Panc1 (cell line): ENCODE data around the gene MIPOL1. TPM values are rescaled to one million over a fixed set of nuclear protein-coding genes. Genes with fewer than 3 reads are reported as not detected.

ENCODE experiments used
- ATAC-seq: fragments of 200-7000 bp; cut with Tn5 transposase; 2 replicates; pipeline ENCODE4 v1.9.1; 2020; ENCODE audit warnings: mild to moderate bottlenecking, moderate library complexity
- BruUV-seq: library from RNA; stranded (reverse); fragments of 400-500 nt; replicated peaks from 2 replicates; lab custom pipeline; 2021; lab: Mats Ljungman, UMichigan
- CTCF ChIA-PET: fragments of 300-600 bp; sonication (Branson Sonifier 250); formaldehyde crosslinking; loops from one replicate; lab custom pipeline; 2022; ENCODE audit warnings: antibody characterized with exemption; lab: Charles Lee
- POLR2A ChIA-PET: fragments of 300-600 bp; sonication (Branson Sonifier 250); formaldehyde crosslinking; loops from one replicate; lab custom pipeline; 2022; ENCODE audit warnings: antibody characterized with exemption; lab: Charles Lee
- DNase-seq: peaks from one replicate; pipeline ENCODE4 v3.0.0-alpha.2; 2010; ENCODE audit warnings: low read depth, low spot score
- H3K27ac ChIP-seq: 2 replicates; pipeline ENCODE4 v1.5.1; 2011; ENCODE audit warnings: mild to moderate bottlenecking, low read length, inconsistent platforms
- H3K27me3 ChIP-seq: fragments of 200-500 bp; sonication (Bioruptor generic); 2 replicates; pipeline ENCODE4 v1.6.0; 2014; ENCODE audit warnings: low read length, inconsistent platforms; ENCODE audit not compliant: control insufficient read depth, insufficient read depth
- H3K36me3 ChIP-seq: fragments of 200-500 bp; sonication (Bioruptor generic); 2 replicates; pipeline ENCODE4 v1.5.1; 2014; ENCODE audit warnings: inconsistent platforms, mild to moderate bottlenecking, low read length, moderate library complexity; ENCODE audit not compliant: control insufficient read depth, insufficient read depth
- H3K4me1 ChIP-seq: 2 replicates; pipeline ENCODE4 v1.5.1; 2011; ENCODE audit warnings: inconsistent platforms, mild to moderate bottlenecking, low read length, moderate library complexity; ENCODE audit not compliant: control insufficient read depth, insufficient read depth
- H3K4me3 ChIP-seq, 2 experiments: 2 replicates each; pipeline ENCODE4 v1.5.1; 2011 to 2012; ENCODE audit warnings: low read depth in 2 of 2, low read length in 2 of 2, mild to moderate bottlenecking in 2 of 2, inconsistent platforms in 1 of 2, moderate library complexity in 1 of 2
- H3K9me3 ChIP-seq: fragments of 200-500 bp; sonication (Bioruptor generic); 2 replicates; pipeline ENCODE4 v1.5.1; 2014; ENCODE audit warnings: low read depth, mild to moderate bottlenecking, inconsistent platforms, low read length, moderate library complexity; ENCODE audit not compliant: control insufficient read depth, insufficient read depth
- POLR2AphosphoS5 ChIP-seq: IDR thresholded peaks from 2 replicates; pipeline ENCODE4 v1.6.1; 2012; ENCODE audit warnings: mild to moderate bottlenecking, low read depth, low read length, moderate library complexity
- REST ChIP-seq, 2 experiments: IDR thresholded peaks; 2 replicates each; pipeline ENCODE4 v1.6.1; 2011 to 2012; ENCODE audit warnings: low read depth in 2 of 2, control low read depth in 1 of 2, low read length in 1 of 2, mild to moderate bottlenecking in 1 of 2, moderate library complexity in 1 of 2; ENCODE audit not compliant: insufficient read depth in 1 of 2
- SIN3A ChIP-seq: IDR thresholded peaks from 2 replicates; pipeline ENCODE4 v1.6.1; 2012; ENCODE audit warnings: low read depth, mild to moderate bottlenecking, low read length, moderate library complexity, borderline replicate concordance; ENCODE audit not compliant: insufficient read depth
- TCF7L2 ChIP-seq: IDR thresholded peaks from 2 replicates; pipeline ENCODE4 v1.6.1; 2011; ENCODE audit warnings: mild to moderate bottlenecking, low read depth, low read length, inconsistent platforms
- in situ Hi-C: cut with HindIII; loops from 2 replicates; pipeline ENCODE4 v1.10.0; 2016; ENCODE audit warnings: low sequenced_read_pairs, low pct_unique_long_range_greater_than_20kb
- intact Hi-C: fragments of 100-400 bp; cut with micrococcal nuclease; formaldehyde crosslinking; loops from one replicate; pipeline ENCODE4 v1.10.0; 2022; ENCODE audit not compliant: unreplicated experiment
- total RNA-seq: library from RNA; stranded (reverse); gene quantifications from one replicate; pipeline ENCODE4 v1.2.1, GENCODE V29; 2021; ENCODE audit not compliant: unreplicated experiment
- TF ChIP-seq, protein P1 (sequence below): fragments of 450-650 bp; IDR thresholded peaks from 2 replicates; pipeline ENCODE4 v1.5.1; 2017; ENCODE audit warnings: mild to moderate bottlenecking

The MIPOL1 gene
- total RNA-seq, 1 experiment from 2014 or later = 12.8 TPM

GRCh38 chr14:37443461-37443860 is 245.7 kb downstream of the MIPOL1 start:
- ChIA-PET CTCF (no interaction called here), POLR2A (no interaction called here)
- in situ Hi-C loops (no loop called here), intact Hi-C loops (no loop called here)
- H3K4me1 ChIP-seq = no peaks in the 10 kb centered on the region
- no peak for DNase-seq
- no peak overlapping the region for H3K4me3 ChIP-seq
- H3K27ac ChIP-seq = no peak overlapping the region
- H3K27me3 ChIP-seq = no peaks in the 10 kb centered on the region
- no peaks in the 10 kb centered on the region for H3K9me3 ChIP-seq
- no peaks in the 10 kb centered on the region for H3K36me3 ChIP-seq
- BruUV-seq = no TSS peak
- TF ChIP-seq POLR2AphosphoS5 (no peak), REST (IDR thresholded peaks at IDR 0.05; ENCODE audit: insufficient read depth in 1 of 2, low read depth in 2 of 2, low read length in 1 of 2) (no peak), SIN3A (no peak), TCF7L2 (no peak)
- TF ChIP-seq, protein P1, sequence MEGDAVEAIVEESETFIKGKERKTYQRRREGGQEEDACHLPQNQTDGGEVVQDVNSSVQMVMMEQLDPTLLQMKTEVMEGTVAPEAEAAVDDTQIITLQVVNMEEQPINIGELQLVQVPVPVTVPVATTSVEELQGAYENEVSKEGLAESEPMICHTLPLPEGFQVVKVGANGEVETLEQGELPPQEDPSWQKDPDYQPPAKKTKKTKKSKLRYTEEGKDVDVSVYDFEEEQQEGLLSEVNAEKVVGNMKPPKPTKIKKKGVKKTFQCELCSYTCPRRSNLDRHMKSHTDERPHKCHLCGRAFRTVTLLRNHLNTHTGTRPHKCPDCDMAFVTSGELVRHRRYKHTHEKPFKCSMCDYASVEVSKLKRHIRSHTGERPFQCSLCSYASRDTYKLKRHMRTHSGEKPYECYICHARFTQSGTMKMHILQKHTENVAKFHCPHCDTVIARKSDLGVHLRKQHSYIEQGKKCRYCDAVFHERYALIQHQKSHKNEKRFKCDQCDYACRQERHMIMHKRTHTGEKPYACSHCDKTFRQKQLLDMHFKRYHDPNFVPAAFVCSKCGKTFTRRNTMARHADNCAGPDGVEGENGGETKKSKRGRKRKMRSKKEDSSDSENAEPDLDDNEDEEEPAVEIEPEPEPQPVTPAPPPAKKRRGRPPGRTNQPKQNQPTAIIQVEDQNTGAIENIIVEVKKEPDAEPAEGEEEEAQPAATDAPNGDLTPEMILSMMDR = no peak
- ATAC-seq = no peak

- DNase-seq = no peak
- no peak for TF ChIP-seq TCF7L2
- TF ChIP-seq, protein P1 = no peak
- no peak for TF ChIP-seq REST (IDR thresholded peaks at IDR 0.05; ENCODE audit: insufficient read depth in 1 of 2, low read depth in 2 of 2, low read length in 1 of 2)
- TF ChIP-seq POLR2AphosphoS5 = no peak
- TF ChIP-seq SIN3A = no peak
- H3K36me3 ChIP-seq = no peaks in the 10 kb centered on the region
- intact Hi-C loops (no loop called here), in situ Hi-C loops (no loop called here)
- no peak for ATAC-seq
- no peaks in the 10 kb centered on the region for H3K4me1 ChIP-seq
- POLR2A ChIA-PET = no interaction called here
- no peak overlapping the region for H3K27ac ChIP-seq
- no peak overlapping the region for H3K4me3 ChIP-seq
- CTCF ChIA-PET = no interaction called here
- no TSS peak for BruUV-seq
- no peaks in the 10 kb centered on the region for H3K9me3 ChIP-seq
- H3K27me3 ChIP-seq = no peaks in the 10 kb centered on the region
These were observed 250.2 kb downstream of the MIPOL1 start for GRCh38 chr14:37447883-37448391.
